ENCODE results near the gene PKM. TPM values are rescaled to one million over a fixed set of nuclear protein-coding genes. Genes with fewer than 3 reads are reported as not detected.

The PKM gene
- total RNA-seq, 1 donor from 2014 or later, result 1,059 TPM

GRCh38 chr15:72237029-72237852, 6.3 kb upstream of the PKM start:
- intact Hi-C loops (cut with micrococcal nuclease), result no loop called here
- peak; percentile 78 for ATAC-seq
- peak; percentile 37 for DNase-seq

GRCh38 chr15:72236381-72237003, 5.5 kb upstream of the PKM start:
- DNase-seq (no peak), ATAC-seq (no peak)
- intact Hi-C loops (cut with micrococcal nuclease), result no loop called here

GRCh38 chr15:72235298-72235697, 4.3 kb upstream of the PKM start:
- DNase-seq (no peak), ATAC-seq (no peak)
- intact Hi-C loops (cut with micrococcal nuclease), result no loop called here

- ATAC-seq (no peak), DNase-seq (no peak)
- intact Hi-C loops (cut with micrococcal nuclease), result no loop called here
These were observed 2.8 kb upstream of the PKM start for GRCh38 chr15:72233769-72234168.

- intact Hi-C loops (cut with micrococcal nuclease), result no loop called here
- peak; percentile 5 for ATAC-seq
- DNase-seq, result peak; percentile 45
These were observed 966 bp upstream of the PKM start for GRCh38 chr15:72231833-72232478.

GRCh38 chr15:72230197-72231065, 559 bp downstream of the PKM start:
- intact Hi-C loops (cut with micrococcal nuclease), result no loop called here
- peak; percentile 95 for DNase-seq
- ATAC-seq, result peak; percentile 85

- no peak for ATAC-seq
- DNase-seq, result no peak
- intact Hi-C loops (cut with micrococcal nuclease), result no loop called here
These were observed 1.1 kb downstream of the PKM start for GRCh38 chr15:72229947-72230196.

GRCh38 chr15:72229076-72229946, 1.7 kb downstream of the PKM start:
- DNase-seq, result no peak
- ATAC-seq, result no peak
- intact Hi-C loops (cut with micrococcal nuclease), result no loop called here

- DNase-seq (no peak), ATAC-seq (no peak)
- intact Hi-C loops (cut with micrococcal nuclease), result no loop called here
These were observed 3.3 kb downstream of the PKM start for GRCh38 chr15:72227720-72228119.

- ATAC-seq (no peak), DNase-seq (no peak)
- intact Hi-C loops (cut with micrococcal nuclease), result no loop called here
These were observed 3.8 kb downstream of the PKM start for GRCh38 chr15:72227192-72227586.

GRCh38 chr15:72223278-72223677, 7.7 kb downstream of the PKM start:
- DNase-seq (no peak), ATAC-seq (no peak)
- intact Hi-C loops (cut with micrococcal nuclease), result no loop called here

- ATAC-seq (peak; percentile 80), DNase-seq (peak; percentile 68)
- intact Hi-C loops (cut with micrococcal nuclease), result no loop called here
These were observed 8.6 kb downstream of the PKM start for GRCh38 chr15:72222393-72222792.

GRCh38 chr15:72220687-72221086, 10.3 kb downstream of the PKM start:
- intact Hi-C loops (cut with micrococcal nuclease), result no loop called here
- ATAC-seq (no peak), DNase-seq (no peak)

GRCh38 chr15:72217216-72217615, 13.8 kb downstream of the PKM start:
- DNase-seq (no peak), ATAC-seq (no peak)
- intact Hi-C loops (cut with micrococcal nuclease), result no loop called here

GRCh38 chr15:72216079-72216478, 14.9 kb downstream of the PKM start:
- DNase-seq, result no peak
- intact Hi-C loops (cut with micrococcal nuclease), result no loop called here
- no peak for ATAC-seq

- ATAC-seq (no peak), DNase-seq (no peak)
- intact Hi-C loops (cut with micrococcal nuclease), result no loop called here
These were observed 23.4 kb downstream of the PKM start for GRCh38 chr15:72207558-72208085.

- intact Hi-C loops (cut with micrococcal nuclease), result no loop called here
- no peak for ATAC-seq
- DNase-seq, result no peak
These were observed 24.4 kb downstream of the PKM start for GRCh38 chr15:72206677-72207000.

- intact Hi-C loops (cut with micrococcal nuclease), result no loop called here
- DNase-seq (no peak), ATAC-seq (no peak)
These were observed 24.9 kb downstream of the PKM start for GRCh38 chr15:72205896-72206676.

All from left ventricle myocardium superior (tissue), 1 donor.